Activated CD4-positive, alpha-beta memory T cell treated with anti-CD3 and anti-CD28 coated beads for 36 hours (primary cell): ENCODE results near the gene TP73. TPM values are rescaled to one million over a fixed set of nuclear protein-coding genes. Genes with fewer than 3 reads are reported as not detected.
A peak's percentile ranks its signal among the peaks of the same experiment; 100 is the strongest.

Source experiments
- CTCF ChIA-PET: fragments of 350-600 bp; sonication (Branson Sonifier 250); formaldehyde crosslinking; loops from one replicate; lab custom pipeline; 2021; ENCODE audit warnings: antibody characterized with exemption, inconsistent platforms; lab: Charles Lee
- POLR2A ChIA-PET: fragments of 350-600 bp; sonication (Branson Sonifier 250); formaldehyde crosslinking; loops from one replicate; lab custom pipeline; 2021; ENCODE audit warnings: antibody characterized with exemption; lab: Charles Lee
- DNase-seq: peaks from one replicate; pipeline ENCODE4 v3.0.0-alpha.2; 2020
- H3K27ac Mint-ChIP-seq: one replicate; pipeline ENCODE4 v1.8.0; 2021; ENCODE audit warnings: mixed read lengths
- H3K27me3 Mint-ChIP-seq: one replicate; pipeline ENCODE4 v1.8.0; 2021; ENCODE audit warnings: mixed read lengths
- H3K36me3 Mint-ChIP-seq: one replicate; pipeline ENCODE4 v1.8.0; 2021; ENCODE audit warnings: mixed read lengths
- H3K4me1 Mint-ChIP-seq: one replicate; pipeline ENCODE4 v1.8.0; 2021; ENCODE audit warnings: low read depth, mixed read lengths
- H3K4me3 Mint-ChIP-seq: one replicate; pipeline ENCODE4 v1.8.0; 2021; ENCODE audit warnings: mild to moderate bottlenecking, mixed read lengths
- H3K9me3 Mint-ChIP-seq: one replicate; pipeline ENCODE4 v1.8.0; 2021; ENCODE audit warnings: mixed read lengths
- intact Hi-C: fragments of 100-400 bp; cut with micrococcal nuclease; formaldehyde crosslinking; loops from one replicate; pipeline ENCODE4 v1.15.1; 2023
- total RNA-seq, 2 experiments: library from RNA; stranded (reverse); gene quantifications; one replicate each; pipeline ENCODE4 v1.2.3, GENCODE V29; 2021

The TP73 gene
- total RNA-seq, 2 experiments from 2014 or later = 0.62 to 0.65 TPM

DNA sequence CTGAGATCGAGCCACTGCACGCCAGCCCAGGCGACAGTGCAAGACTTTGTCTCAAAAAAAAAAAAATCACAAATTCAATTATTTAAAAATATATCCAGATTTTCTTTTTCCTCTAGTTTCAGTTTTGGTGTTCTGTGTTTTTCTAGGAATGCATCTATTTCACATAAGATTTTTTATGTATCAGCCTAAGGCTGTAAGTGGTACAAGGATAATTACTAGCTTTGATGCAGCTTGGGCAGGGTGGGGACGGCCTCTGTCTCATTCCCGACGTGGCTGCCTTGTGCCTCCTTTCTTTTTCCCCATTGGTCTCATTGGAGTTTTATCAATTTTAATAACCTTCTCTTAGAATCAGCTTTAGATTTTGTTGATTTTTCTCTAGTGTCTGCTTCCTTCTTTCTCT, 106.8 kb downstream of the TP73 start:
- Mint-ChIP-seq H3K9me3 (no peaks in the 10 kb centered on the region), H3K4me1 (no peaks in the 10 kb centered on the region), H3K27me3 (peaks cover 16% of the 10 kb centered on the region), H3K27ac (no peak overlapping the region), H3K4me3 (no peak overlapping the region), H3K36me3 (no peaks in the 10 kb centered on the region)
- ChIA-PET POLR2A (no interaction called here), CTCF (no interaction called here)
- intact Hi-C loops = no loop called here
- no peak for DNase-seq

GRCh38 chr1:3759796-3760195, 107.5 kb downstream of the TP73 start:
- ChIA-PET CTCF (no interaction called here), POLR2A (no interaction called here)
- Mint-ChIP-seq H3K27me3 (peaks cover 16% of the 10 kb centered on the region), H3K4me3 (no peak overlapping the region), H3K4me1 (no peaks in the 10 kb centered on the region), H3K9me3 (no peaks in the 10 kb centered on the region), H3K36me3 (no peaks in the 10 kb centered on the region), H3K27ac (no peak overlapping the region)
- DNase-seq = no peak
- intact Hi-C loops = no loop called here

DNA sequence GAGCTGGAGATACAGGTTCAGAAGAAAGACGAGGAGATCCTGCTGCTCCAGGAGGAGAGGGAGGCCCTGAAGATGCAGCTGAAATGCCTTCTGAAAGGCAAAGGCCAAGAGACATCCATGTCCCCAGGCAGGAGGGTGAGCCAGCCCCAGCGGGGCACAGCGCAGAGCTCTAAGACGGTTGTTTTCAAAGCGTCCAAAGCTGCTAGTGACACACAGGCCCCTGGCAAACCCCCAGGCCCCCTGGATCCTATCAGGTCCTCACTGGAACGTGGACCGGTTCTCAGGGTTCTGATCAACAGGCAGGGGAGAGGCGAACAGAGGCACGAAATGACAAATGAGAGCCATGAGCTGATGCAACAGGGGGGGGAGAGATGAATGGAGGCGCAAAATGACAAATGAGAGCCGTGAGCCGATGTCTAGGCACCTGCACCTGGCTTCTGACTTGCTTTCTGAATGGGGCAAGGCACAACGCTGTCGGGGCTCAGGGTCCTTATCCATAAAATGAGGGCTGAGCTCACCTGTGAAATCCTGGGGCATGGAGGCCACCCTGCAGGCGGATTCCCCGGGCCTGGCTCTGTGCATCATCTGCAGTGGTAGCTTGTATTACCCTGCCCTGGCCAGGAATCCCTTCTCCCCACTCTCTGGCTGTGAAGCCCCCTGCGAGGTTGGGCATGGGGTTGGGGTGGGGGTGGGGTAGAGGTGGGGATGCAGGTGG, 109.1 kb downstream of the TP73 start:
- ChIA-PET POLR2A (no interaction called here), CTCF (interaction anchor here (1.1 kb wide), 1 partner anchor 15 kb away, joined by 3 read pairs; no protein-coding TSS in a partner anchor)
- Mint-ChIP-seq H3K36me3 (no peaks in the 10 kb centered on the region), H3K9me3 (no peaks in the 10 kb centered on the region), H3K4me3 (no peak overlapping the region), H3K4me1 (no peaks in the 10 kb centered on the region), H3K27ac (no peak overlapping the region), H3K27me3 (peaks cover 18% of the 10 kb centered on the region)
- intact Hi-C loops = no loop called here
- no peak for DNase-seq

DNA sequence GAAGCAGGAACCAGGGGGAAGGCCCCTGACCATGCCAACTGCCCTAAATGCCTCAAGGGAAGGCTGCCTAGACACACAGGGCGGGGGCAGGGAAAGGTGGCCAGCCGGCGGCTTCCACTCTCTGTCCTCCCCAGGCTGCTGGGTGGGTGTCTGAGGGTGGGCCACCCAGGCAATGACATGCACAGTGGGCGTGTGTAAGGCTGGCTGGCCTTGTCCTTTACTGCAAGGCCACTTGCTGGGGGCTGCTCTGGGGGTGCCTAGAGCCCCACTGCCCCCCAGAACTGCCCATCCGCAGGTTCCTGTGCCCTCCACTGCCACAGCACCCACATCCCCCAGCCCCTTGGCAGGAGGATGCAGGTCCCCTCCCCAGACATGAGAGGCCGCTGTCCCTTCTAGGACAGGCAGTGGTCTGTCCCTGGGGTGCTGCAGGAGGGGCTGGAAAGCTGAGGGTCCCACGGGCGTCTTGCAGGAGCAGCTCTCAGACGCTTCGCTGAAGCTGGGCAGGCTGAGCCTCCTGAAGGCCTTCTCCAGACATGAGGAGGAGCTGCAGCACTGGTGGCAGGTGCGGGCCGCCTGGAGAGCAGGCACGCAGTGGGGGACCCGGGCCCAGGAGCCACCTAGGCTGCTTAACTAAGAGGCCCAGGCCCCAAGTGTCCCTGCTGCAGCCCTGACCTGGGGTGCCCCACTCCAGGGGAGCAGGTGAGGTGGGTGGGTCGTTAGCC, 110.0 kb downstream of the TP73 start:
- CTCF ChIA-PET = interaction anchor here (1.1 kb wide), 1 partner anchor 14 kb away, joined by 3 read pairs; no protein-coding TSS in a partner anchor
- no peak for DNase-seq
- intact Hi-C loops = no loop called here
- Mint-ChIP-seq H3K4me3 (no peak overlapping the region), H3K9me3 (no peaks in the 10 kb centered on the region), H3K27ac (no peak overlapping the region), H3K4me1 (no peaks in the 10 kb centered on the region), H3K36me3 (no peaks in the 10 kb centered on the region), H3K27me3 (peaks cover 17% of the 10 kb centered on the region)
- POLR2A ChIA-PET = no interaction called here

DNA sequence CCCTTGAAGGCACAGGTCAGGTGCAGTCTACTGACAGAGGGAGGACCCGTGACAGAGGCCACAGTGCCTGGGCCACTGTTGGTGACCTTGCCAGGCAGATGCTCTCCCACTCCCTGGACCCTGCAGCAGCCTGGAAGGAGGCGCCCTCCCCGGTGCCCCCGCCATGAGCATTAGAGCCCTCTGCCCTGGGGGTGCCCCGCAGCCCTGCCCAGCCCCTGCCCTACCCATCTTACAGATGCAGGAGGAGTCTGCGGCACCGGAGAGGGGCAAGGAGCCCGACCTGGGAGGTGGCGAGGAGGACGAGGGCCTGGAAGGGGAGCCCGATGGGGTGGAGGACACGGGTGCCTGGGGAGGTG, 110.5 kb downstream of the TP73 start:
- no peak overlapping the region for H3K27ac Mint-ChIP-seq
- no peaks in the 10 kb centered on the region for H3K9me3 Mint-ChIP-seq
- CTCF ChIA-PET = no interaction called here
- no peaks in the 10 kb centered on the region for H3K36me3 Mint-ChIP-seq
- no peak overlapping the region for H3K4me3 Mint-ChIP-seq
- POLR2A ChIA-PET = no interaction called here
- DNase-seq = no peak
- intact Hi-C loops = no loop called here
- peaks cover 21% of the 10 kb centered on the region for H3K27me3 Mint-ChIP-seq
- no peaks in the 10 kb centered on the region for H3K4me1 Mint-ChIP-seq

DNA sequence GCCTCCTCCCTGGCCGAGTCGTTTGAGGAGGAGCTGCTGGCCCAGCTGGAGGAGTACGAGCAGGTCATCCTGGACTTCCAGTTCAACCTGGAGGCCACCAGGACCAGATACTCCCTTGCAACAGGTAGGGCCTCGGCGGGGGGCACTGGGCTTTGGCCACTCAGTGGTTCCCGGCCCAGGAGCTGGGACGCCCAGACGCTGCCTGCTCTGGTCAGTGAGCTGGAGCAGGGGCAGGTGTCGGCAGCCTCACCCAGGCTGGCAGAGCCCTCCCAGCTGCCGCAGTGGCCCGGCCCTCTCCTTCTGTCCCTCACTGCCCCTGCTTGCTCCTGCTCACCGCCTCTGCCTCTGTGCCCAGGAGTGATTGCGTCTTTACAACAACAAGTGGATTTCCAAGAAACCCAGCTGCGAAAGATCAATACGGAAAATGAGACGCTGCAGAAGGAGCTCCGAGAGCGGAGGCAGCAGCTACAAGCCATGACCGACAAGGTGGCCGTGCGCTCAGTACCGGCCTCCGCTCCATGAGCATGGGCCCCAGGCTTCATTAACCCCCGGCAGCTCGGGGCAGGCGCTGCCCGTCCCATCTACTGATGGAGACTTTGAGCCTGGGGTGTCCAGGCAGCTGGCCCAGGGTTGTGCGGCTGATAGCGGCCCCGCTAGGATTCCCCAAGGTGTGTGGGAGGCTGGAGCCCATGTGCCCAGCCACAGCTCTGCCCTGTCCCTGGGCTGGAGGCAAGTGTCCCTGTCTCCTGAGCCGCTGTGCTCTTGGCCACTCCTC, 111.2 kb downstream of the TP73 start:
- intact Hi-C loops = no loop called here
- Mint-ChIP-seq H3K36me3 (no peaks in the 10 kb centered on the region), H3K9me3 (no peaks in the 10 kb centered on the region), H3K27me3 (peaks cover 21% of the 10 kb centered on the region), H3K27ac (no peak overlapping the region), H3K4me1 (no peaks in the 10 kb centered on the region), H3K4me3 (no peak overlapping the region)
- DNase-seq = no peak
- ChIA-PET CTCF (interaction anchor here (0.6 kb wide), 1 partner anchor 113 kb away, joined by 3 read pairs; the partner anchor contains the start of gene WRAP73), POLR2A (no interaction called here)

- CTCF ChIA-PET = interaction anchor here (1.5 to 1.9 kb wide), 2 partner anchors 9 to 43 kb away, joined by 5 to 7 read pairs; no protein-coding TSS in a partner anchor
- peaks cover 2% of the 10 kb centered on the region for H3K4me1 Mint-ChIP-seq
- H3K27ac Mint-ChIP-seq = no peak overlapping the region
- DNase-seq = no peak
- POLR2A ChIA-PET = no interaction called here
- no peaks in the 10 kb centered on the region for H3K36me3 Mint-ChIP-seq
- H3K27me3 Mint-ChIP-seq = peaks cover 9% of the 10 kb centered on the region
- H3K9me3 Mint-ChIP-seq = no peaks in the 10 kb centered on the region
- intact Hi-C loops = no loop called here
- no peak overlapping the region for H3K4me3 Mint-ChIP-seq
These were observed 115.1 kb downstream of the TP73 start for GRCh38 chr1:3767328-3767925.

- DNase-seq = no peak
- Mint-ChIP-seq H3K27ac (no peak overlapping the region), H3K36me3 (no peaks in the 10 kb centered on the region), H3K27me3 (peaks cover 8% of the 10 kb centered on the region), H3K9me3 (no peaks in the 10 kb centered on the region), H3K4me3 (no peak overlapping the region), H3K4me1 (peaks cover 2% of the 10 kb centered on the region)
- ChIA-PET POLR2A (no interaction called here), CTCF (interaction anchor here (1.9 kb wide), 1 partner anchor 44 kb away, joined by 5 read pairs; no protein-coding TSS in a partner anchor)
- intact Hi-C loops = no loop called here
These were observed 116.6 kb downstream of the TP73 start for GRCh38 chr1:3768811-3769390.

DNA sequence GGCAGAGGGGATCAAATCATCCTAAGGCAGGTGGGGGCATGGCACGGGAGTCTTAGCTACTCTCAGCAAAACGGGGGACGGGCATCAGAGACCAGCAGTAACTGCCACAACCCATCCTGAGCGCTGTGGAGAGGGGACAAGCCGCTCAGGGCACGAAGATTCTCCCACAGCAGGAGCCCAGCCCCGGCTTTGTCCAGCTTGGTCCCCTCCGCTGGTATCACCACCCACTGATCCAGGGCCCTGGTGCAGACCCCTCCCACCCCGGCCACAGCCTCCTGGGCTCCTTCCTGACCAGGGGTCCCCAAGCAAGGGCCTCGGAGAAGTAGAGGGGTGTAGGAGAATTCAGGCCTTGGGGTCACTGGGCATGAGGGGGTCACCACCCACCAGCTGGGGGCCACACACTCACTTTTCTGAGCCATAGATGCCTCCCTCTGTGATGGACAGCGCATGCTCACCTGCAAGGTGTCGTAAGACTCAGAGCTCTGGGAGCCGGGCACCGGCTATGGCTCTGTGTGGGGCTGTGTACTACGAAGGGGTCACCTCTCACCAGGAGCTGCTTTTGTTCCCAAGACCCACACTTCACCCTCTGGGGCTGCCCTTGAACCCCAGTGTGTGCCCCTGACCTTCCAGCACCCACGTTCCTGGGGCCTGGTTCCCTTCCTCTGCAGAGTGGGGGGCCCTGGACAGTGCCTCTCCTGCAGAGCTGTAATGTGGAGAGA, 117.9 kb downstream of the TP73 start:
- ChIA-PET CTCF (no interaction called here), POLR2A (interaction anchor here (1.0 kb wide), 1 partner anchor 49 kb away, joined by 3 read pairs; no protein-coding TSS in a partner anchor)
- peaks cover 2% of the 10 kb centered on the region for H3K4me1 Mint-ChIP-seq
- H3K4me3 Mint-ChIP-seq = no peak overlapping the region
- H3K27ac Mint-ChIP-seq = no peak overlapping the region
- DNase-seq = no peak
- no peaks in the 10 kb centered on the region for H3K9me3 Mint-ChIP-seq
- intact Hi-C loops = no loop called here
- no peaks in the 10 kb centered on the region for H3K36me3 Mint-ChIP-seq
- H3K27me3 Mint-ChIP-seq = peaks cover 8% of the 10 kb centered on the region

- no peak for DNase-seq
- Mint-ChIP-seq H3K27ac (no peak overlapping the region), H3K36me3 (no peaks in the 10 kb centered on the region), H3K4me3 (peak overlapping the region; percentile 57), H3K9me3 (no peaks in the 10 kb centered on the region), H3K4me1 (peaks cover 5% of the 10 kb centered on the region), H3K27me3 (peaks cover 4% of the 10 kb centered on the region)
- POLR2A ChIA-PET = no interaction called here
- CTCF ChIA-PET = interaction anchor here (0.9 to 1.1 kb wide), 2 partner anchors 29 to 47 kb away, joined by 3 read pairs; no protein-coding TSS in a partner anchor
- intact Hi-C loops = loop anchor here (2.0 kb wide), 2 partner anchors 25 to 129 kb away; partner anchors contain the start of genes C1orf174 and LRRC47
These were observed 119.1 kb downstream of the TP73 start for GRCh38 chr1:3771108-3772026.
